Adipose tissue (tissue), 3 donors: ENCODE measurements around the gene CKS2. TPM values are rescaled to one million over a fixed set of nuclear protein-coding genes. Genes with fewer than 3 reads are reported as not detected.

ENCODE experiments used
- H3K27ac ChIP-seq: one replicate; pipeline ENCODE4 v1.5.1; 2013; ENCODE audit warnings: low read depth, low read length
- WGBS, 3 donors: extraction: QIAGEN DNeasy Blood & Tissue Kit; methylation state at CpG; one replicate each; pipeline ENCODE4 v1.1.7; 2013; 5-methylcytosine and 5-hydroxymethylcytosine counted together
- polyA plus RNA-seq, 3 donors: library from polyadenylated mRNA; stranded (reverse); fragments of 200-250 nt; gene quantifications; one replicate each; pipeline ENCODE4 v1.2.3, GENCODE V29; 2013
- donor health status: healthy with polysubstance abuse.
- donor health status: Bipolar disorder and iron deficiency.
- donor health status: healthy.

CKS2 gene
- polyA plus RNA-seq, 3 donors = 5.1 to 28.9 (median 23.4) TPM

DNA sequence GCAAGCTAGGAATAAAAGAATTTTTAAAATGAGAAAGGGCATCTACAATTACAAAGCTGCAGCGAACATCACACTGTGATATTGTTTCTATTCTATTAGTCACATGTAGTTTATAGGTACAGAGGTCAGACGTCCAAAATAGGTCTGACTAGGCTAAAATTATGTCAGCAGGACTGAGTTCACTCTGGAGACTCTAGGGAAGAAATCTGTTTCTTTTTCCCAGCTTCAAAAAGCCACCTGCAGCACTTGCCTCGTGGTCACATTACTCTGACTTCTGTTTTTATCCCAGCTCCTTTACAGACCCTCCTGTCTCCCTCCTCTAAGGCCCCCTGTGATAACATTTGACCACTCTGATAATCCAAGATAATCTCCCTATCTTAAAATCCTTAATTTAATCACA, 5.1 kb upstream of the CKS2 start:
- WGBS, 3 donors = 68 to 82% (median 76%) methylated on average over 3 of the region's 3 CpGs
- H3K27ac ChIP-seq = no peak overlapping the region

DNA sequence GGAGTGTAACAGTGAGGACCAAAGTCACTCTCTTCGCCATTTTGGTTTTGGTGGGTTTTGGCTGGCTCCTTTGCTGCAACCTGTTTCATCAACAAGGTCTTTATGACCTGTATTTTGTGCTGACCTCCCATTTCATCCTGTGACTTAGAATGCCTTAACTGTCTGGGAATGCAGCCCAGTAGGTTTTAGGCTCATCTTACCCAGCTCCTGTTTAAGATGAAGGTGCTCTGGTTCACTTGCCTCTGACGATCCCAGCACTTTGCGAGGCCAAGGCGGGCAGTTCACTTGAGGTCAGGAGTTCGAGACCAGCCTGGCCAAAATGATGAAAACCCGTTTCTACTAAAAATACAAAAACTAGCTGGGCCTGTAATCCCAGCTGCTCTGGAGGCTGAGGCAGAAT, 1.8 kb upstream of the CKS2 start:
- H3K27ac ChIP-seq = no peak overlapping the region
- 87 to 94% (median 90%) methylated on average over 6 of the region's 6 CpGs for WGBS, 3 donors

DNA sequence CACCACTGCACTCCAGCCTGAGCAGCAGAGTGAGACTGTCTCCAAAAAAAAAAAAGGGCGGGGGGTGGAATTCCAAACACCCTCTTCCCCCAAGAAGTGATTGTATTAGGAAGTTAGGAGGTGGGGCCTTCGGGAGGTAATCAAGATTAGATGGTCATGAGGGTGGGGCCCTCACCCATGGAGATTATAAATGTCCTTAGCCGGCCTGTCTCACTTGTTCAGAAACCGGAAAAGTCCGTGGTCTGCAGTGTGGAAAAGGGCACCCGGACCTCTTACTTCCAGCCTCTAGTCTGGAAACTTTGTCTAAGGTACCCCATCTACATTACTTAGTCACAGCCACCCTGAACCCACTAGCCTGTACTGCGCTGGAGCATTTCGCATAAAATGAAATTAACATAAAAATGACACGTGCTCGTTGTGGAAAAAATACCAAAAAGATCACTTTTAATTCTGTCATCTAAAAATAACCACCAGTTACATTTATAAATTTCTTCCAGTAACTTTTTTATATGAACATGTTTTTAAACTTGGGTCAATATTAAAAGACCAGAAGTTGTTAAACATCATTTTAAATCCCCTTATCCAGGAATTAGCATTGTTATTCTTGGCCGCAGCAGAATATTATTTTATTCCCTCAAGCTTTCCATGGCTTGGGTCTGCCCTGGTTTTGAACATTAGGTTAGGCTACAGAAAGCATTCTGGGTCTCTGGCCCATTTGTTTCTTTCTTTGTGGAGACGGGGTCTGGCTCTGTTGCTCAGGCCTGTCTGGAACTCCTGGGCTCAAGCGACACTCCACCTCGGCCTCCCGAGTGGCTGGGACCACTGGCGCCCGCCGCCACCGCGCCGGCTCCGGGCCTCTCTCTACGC, 1.2 kb upstream of the CKS2 start:
- WGBS, 3 donors = 19 to 23% (median 19%) methylated on average over 22 to 23 of the region's 23 CpGs
- H3K27ac ChIP-seq = peak overlapping the region; percentile 98

DNA sequence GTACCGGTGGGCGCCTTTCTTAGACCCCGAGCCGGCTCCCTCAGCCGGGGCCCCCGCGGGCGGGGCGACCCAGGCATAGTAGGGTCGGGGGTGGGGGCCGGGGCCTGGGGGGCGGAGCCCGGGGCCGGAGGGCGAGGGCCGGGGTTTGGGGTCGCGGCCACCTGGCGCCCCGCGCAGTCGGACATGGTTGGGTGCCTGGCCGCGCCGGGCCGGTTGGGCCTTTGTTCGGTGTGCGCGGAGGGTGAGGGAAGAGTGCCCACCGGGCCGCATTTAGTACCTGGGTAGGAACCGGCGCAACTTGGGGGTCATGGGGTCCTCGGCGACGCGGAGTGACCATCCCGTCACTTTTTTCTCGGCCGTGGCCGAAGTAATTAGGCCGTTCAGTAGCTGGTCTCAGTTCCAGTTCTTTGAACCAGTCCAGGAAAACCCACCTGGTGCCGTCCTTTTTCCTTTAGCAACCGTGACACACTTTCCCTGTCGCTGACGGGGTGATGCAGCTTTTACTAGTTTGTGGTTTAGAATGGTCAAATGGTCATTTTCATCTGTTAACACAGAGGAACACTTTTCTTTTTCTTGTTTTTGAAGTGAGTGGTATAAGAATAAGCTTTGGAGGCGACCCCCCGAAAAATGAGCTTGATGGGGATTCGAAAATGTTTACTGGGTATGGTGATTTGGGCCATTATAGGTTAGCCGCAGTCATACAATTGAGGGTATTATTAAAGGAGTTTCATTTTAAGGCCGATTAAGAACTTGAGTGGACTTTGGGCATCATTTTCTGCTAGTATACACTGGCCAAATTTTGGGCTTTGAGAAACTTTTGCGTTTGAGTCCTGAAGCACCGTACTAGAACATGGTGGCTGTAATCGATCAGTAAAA, 589 bp downstream of the CKS2 start:
- 0 to 1% (median 1%) methylated on average over 39 to 54 of the region's 54 CpGs for WGBS, 3 donors

DNA sequence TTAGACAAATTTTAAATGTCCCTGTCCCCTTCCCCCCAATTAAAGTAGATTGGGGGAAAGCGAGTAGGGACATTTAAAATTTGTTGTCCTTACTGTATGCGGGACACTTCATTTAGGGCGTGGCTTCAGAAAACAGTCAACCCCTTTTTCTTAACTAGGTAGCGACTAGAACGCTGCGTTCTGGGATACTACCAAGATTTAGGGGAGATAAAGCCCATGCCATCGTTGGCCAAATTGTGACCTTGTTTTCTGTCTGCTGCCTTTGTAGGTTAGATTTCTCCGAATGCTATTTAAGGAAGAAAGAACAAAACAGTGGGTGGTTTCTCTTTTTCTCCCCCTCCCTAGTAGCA, 1.2 kb downstream of the CKS2 start:
- 1 to 3% (median 2%) methylated on average over 8 of the region's 8 CpGs for WGBS, 3 donors
- H3K27ac ChIP-seq = no peak overlapping the region

More for the DNA sequence above, 589 bp downstream of the CKS2 start:
- H3K27ac ChIP-seq = no peak overlapping the region

DNA sequence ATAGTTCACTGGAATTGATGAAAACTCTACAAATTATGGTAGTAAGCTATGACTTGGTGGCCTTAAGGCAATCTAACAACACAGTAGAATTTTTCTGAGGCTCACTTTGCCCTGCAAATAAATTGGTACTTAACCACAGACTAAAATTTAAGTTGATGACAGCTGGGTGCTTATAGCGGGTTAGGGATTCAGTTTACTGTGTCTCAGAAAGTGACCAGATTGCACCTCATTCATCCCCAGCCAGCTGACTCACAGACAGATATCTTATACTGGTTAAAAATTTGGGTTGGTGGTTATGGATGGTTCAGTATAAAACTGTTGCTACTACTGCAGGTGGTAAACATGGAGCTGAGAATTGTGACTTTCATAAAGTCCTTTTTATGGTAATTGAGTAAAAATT, 2.8 kb downstream of the CKS2 start:
- H3K27ac ChIP-seq = no peak overlapping the region
- 74 to 97% (median 78%) methylated on average over 1 of the region's 1 CpG for WGBS, 3 donors

DNA sequence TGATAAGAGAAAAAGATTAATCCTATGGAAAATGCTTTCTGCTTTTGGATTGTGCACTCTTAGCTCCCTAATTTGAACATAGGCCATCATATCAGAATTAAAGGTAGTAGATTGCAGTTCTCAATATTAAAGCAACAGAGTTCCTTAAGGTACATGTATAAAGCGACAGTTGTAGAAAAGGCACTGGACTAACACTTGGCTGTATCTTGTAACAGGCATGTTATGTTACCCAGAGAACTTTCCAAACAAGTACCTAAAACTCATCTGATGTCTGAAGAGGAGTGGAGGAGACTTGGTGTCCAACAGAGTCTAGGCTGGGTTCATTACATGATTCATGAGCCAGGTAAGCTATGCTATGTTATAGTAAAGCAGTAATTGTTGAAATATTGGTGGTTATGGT, 4.0 kb downstream of the CKS2 start:
- WGBS, 3 donors = 93 to 97% (median 95%) methylated on average over 1 of the region's 1 CpG
- no peak overlapping the region for H3K27ac ChIP-seq

DNA sequence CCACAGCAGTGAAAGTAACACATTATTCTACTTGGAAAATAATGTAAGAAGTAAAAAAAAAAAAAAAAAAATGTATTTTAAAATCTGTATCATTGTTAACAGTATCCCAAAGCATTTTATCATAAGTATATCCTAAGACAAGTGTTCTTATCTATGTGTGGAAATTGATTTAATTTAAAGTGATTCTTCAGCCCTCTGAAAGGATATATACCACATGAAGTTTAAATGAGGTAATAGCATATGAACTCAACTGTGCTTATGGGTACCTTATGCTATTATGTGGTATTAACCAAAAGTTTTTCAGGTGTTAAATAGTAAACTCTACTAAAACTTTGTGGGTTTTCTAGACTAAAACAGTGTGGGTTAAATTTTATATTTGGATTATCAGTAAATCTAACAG, 4.5 kb downstream of the CKS2 start:
- no peak overlapping the region for H3K27ac ChIP-seq

DNA sequence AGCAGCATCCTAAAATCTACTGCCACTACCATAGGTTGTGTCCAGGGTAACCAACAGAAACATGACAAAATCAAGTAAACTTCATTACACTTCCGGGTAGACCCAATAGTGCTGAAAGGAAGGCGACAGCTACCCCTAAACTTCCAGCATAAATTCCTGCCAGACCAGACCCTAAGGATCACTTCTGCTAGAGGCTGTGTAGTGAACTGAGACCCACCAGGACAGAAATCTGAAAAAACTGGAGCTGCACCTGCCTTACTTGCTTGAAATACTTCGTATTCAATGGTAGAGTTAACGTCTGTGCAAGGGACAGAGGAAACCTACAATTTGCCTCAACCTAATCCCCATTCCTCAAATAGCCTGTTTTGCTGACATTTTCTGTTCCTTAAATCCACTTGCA, 6.3 kb downstream of the CKS2 start:
- H3K27ac ChIP-seq = no peak overlapping the region
- WGBS, 3 donors = 80 to 88% (median 87%) methylated on average over 4 of the region's 4 CpGs

DNA sequence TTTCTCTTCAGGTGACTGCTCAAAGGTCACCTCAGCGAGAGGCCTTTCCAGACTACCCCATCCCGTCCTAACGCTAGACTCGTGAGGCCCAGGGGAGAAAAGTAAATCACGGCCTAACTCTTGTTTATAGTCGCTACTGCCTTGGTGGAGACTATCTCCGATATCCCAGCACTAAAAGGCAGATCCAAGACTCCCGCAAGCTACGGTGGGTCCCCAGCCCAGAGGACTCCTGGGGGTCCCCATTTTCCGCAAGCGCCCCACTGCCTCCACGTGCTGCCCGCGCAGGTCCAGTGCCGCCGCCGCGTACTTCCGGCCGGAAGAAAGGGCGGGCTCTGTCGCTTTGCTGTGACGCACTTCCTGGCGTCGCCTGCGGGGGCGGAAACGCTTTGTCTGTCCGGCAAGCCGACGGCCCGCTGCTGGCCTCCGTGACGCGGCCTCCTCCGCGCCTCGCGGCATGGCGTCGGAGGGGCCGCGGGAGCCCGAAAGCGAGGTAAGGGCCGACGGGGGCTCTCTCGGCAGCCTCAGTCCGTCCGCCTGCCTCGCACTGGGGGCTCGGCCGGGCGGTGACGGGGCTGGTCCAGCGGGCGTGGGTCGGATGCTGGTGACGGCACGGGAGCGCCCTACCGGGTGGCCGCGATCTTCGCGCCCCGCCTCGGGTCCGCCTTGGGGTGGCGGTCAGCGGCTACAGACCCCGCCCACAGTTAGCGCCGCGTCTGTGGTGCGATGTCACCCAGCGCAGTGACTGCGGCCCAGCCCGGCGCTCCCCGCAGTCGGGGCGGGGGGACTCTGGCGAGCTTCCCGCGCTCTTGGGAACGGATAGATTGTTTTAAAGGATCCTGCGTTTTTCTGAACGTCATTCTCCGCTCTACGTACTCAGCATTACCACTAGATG, 7.4 kb downstream of the CKS2 start, which contains the start of gene SECISBP2:
SECISBP2 (plus strand) TSS at position 378 of the 892 bp plus-strand sequence; CDS start at position 455, 77 bp downstream.
- WGBS, 3 donors = 0 to 1% (median 0%) methylated on average over 82 to 91 of the region's 91 CpGs

DNA sequence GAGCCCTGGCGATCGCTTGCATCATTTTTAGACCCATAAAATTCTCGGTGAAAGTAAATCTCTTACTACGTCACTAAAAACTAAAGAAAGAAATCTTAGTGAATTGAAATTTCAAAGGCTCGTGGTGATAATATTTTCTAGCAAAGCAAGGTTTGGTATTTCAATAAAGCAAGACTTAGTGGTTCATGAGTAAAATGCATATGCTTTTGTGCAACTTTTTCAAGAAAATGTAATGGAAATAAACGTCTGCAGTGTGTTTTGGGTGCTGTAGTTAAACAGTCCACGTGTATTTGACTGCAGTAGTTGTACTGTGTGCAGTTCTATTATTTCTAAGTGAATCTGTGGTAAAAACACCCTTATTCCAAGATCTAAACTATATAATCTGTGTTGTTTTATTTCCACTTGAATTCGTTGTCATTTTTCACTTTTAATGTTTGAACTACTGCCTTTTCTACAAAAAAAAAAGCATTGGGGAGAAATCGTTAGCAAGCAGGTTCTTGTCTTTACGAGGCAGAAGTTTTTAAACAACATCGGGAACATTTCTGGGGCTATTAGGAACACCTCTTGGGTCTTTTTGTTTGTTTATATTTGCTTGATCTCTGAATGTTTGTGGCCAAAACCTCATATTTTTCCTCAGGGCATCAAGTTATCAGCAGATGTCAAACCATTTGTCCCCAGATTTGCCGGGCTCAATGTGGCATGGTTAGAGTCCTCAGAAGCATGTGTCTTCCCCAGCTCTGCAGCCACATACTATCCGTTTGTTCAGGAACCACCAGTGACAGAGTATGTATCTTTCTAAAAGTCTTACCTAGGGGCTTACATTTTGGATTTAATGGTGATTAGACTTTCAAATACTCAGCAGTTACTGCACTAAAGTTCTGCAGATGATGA, 8.3 kb downstream of the CKS2 start:
- 3 to 4% (median 3%) methylated on average over 13 of the region's 13 CpGs for WGBS, 3 donors
- H3K27ac ChIP-seq = peak overlapping the region; percentile 98

More for the DNA sequence above, 7.4 kb downstream of the CKS2 start, which contains the start of gene SECISBP2:
- peak within 1 kb of the TSS; percentile 98 for H3K27ac ChIP-seq

DNA sequence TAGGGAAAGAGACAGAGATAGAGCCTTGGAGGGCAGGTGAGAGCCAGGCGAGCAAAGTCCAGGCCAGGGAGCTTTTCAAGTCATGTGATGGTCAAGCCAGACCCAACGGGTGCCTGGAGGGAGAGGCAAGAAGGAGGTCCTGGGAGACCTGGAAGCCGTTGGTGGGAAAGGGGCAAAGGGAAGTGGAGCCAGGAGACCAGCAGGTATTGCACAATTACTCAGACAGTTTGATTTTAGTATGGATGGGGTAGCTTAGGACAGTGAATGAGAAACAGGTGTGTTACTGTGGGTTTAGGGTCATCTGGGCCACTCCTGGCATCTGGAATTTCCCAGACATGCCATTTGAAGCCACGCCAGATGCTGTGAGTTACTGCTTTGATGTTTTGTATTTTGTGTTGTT, 12.4 kb downstream of the CKS2 start:
- WGBS, 3 donors = 58 to 62% (median 59%) methylated on average over 4 of the region's 4 CpGs
- no peak overlapping the region for H3K27ac ChIP-seq

DNA sequence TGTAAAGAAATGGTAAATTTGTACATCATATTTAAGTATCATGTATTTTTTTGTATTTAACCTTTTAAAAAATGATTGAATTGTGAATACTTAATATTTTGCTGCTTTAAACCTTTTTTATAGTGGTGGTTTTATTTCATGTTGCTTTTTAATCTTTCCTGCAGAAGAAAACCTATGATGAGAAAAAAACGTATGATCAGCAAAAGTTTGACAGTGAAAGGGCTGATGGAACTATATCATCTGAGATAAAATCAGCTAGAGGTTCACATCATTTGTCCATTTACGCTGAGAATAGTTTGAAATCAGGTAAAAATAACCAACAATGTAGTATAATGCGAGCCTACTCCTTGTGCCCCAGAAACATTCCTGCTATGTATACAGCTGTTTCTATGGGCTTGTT, 14.7 kb downstream of the CKS2 start:
- 86 to 91% (median 90%) methylated on average over 3 of the region's 3 CpGs for WGBS, 3 donors
- no peak overlapping the region for H3K27ac ChIP-seq

DNA sequence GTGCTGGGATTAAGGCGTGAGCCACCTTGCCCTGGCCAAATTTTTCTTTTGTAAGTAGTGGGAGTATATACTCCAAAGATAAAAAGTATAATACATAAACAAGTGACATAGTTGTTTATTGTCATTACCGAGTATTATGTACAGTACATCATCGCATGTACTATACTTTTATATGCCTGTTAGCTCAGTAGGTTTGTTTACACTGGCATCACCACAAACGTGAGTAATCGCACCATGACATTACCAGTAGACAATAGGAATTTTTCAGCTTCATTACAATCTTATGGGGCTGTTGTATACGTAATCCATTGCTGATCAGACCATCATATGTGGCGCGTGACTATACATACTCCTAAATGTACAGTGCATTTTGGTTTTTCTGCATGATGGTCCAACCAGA, 17.1 kb downstream of the CKS2 start:
- 93 to 95% (median 94%) methylated on average over 8 of the region's 8 CpGs for WGBS, 3 donors
- H3K27ac ChIP-seq = no peak overlapping the region

DNA sequence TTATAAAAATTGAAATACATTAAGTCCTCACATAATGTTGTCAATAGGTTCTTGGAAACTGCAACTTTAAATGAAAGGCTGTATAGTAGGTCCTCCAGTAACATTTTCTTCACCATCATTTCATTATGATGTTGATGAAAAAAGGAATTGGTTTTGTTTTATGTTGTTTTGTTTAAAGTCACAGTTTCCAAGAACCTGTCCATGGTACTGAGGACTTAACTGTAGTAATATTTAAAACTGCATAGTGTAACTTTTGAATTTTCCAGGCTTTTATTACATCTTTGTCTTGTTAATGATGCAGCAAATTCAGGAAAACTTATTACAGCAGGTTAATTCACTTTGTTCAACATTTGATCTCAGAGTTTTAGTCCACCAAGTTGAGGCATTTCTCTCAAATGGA, 18.9 kb downstream of the CKS2 start:
- no peak overlapping the region for H3K27ac ChIP-seq

DNA sequence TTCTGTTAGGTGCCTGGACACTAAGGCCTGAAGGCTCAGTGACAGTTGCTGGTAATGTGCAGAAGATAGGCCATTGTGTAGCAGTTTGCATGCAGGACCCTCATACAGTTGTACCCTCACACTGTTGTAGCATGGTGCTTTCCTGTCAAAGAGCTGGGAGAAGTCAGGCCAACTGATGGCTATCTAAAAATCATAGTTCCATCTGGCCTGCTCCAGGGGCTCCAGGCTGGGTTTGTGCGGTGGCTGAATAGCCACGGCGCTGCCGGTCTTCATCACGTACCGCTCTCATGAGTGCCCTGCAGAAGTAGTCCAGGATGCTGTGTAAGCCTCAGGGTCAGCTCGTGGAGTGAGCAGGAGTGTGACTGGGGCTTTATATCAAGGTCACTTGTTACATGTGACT, 19.5 kb downstream of the CKS2 start:
- 88 to 96% (median 95%) methylated on average over 7 of the region's 7 CpGs for WGBS, 3 donors
- H3K27ac ChIP-seq = no peak overlapping the region

DNA sequence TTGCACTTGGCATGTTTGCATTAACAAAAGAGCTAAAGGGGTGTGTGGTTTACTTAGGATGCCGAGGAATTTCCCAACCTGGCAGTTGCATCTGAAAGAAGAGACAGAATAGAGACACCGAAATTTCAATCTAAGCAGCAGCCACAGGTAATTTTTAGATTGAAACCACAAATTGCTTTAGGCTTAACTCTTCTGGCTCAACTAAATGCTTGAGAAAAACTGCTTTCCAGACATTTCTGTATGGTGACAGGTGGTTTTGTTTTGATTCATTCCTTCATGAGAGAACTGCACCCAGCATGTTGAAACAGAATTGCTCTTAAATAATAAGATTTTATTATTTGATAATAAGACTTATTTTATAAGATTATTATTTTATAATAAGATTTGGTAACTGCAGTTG, 28.8 kb downstream of the CKS2 start:
- 73 to 86% (median 79%) methylated on average over 2 of the region's 2 CpGs for WGBS, 3 donors
- no peak overlapping the region for H3K27ac ChIP-seq

DNA sequence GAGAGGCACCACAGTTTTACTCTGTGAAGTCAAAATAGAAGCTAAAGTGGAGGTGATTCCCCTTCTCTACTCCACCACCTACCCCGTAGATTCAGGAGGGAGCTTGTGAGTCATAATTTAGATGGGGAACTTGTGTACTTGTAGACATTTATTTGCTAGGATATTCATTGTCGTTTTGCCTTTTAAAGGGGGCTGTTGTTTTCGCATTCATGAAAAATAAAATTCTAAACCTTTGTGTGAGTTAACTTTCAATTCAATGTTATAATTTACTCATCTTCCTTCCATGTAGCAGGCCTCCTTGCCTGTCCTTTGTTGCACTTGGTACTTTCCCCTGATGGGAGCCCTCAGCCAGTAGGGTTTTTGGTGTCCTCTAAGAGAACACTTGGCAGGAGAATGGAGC, 29.3 kb downstream of the CKS2 start:
- 94 to 96% (median 95%) methylated on average over 3 of the region's 3 CpGs for WGBS, 3 donors
- no peak overlapping the region for H3K27ac ChIP-seq
